Fibroblast of upper back skin (primary cell): ENCODE results near the gene TDP1.
"Not testable (repeated sequence)": the region's sequence is repeated elsewhere in the genome, so short reads cannot be mapped to it uniquely, and the experiment has no call there.

Experiments
- DNase-seq: peaks from one replicate; pipeline ENCODE4 v3.0.0-alpha.2; 2013

Gene TDP1

GRCh38 chr14:89992273-89992672, 36.5 kb downstream of the TDP1 start:
- DNase-seq, result no peak

- no peak for DNase-seq
Measured at GRCh38 chr14:89996963-89997362, 41.2 kb downstream of the TDP1 start.

DNA sequence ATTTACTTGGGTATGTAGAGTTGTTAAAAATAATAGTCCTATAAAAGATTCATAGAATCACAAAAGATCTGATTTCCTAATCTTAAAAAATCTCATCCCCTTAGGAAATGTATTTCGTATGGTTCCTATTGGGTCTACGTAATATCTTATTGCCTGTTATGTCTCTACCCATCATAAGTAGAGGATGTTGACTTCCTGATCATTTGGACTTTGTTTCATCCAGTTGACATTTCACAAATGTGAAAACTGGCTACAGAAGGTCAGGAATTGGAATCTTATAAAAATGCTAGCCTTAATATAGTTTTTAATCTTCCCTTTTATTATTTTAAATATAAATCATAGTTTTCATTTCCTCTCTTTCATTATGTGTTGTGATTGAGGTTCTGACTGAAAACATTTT, 45.2 kb downstream of the TDP1 start:
- no peak for DNase-seq

GRCh38 chr14:90003526-90004307, 48.0 kb downstream of the TDP1 start:
- no peak for DNase-seq

GRCh38 chr14:90005441-90005840, 49.7 kb downstream of the TDP1 start:
- no peak for DNase-seq

DNA sequence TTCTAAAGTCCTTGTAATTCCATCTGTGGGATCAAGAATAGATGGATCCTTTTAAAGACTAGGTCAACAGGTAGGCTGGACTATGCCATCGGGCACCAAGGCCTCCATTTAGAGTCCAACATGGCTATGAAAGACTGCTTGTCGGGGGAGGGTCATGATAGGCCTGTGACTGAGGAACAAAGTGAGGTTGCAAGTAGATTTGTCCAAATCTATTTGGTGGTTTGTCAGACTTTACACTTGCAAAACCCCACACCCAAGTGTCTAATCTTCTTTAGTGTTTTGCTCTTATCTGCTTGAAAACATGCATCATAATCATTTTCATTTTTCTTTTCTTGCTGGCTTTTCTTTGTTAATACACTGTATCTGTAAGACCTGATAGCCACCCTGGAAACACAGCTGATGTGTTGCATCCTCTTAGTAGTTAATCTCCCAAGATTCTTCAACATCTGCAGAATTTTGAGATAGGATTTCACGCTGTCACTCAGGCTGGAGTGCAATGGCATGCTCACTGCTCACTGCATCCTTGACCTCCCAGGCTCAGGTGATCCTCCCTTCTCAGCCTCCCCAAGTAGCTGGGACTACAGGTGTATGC, 50.3 kb downstream of the TDP1 start:
- DNase-seq, result no peak

GRCh38 chr14:90017371-90017770, 61.6 kb downstream of the TDP1 start:
- peak; percentile 8 for DNase-seq

DNA sequence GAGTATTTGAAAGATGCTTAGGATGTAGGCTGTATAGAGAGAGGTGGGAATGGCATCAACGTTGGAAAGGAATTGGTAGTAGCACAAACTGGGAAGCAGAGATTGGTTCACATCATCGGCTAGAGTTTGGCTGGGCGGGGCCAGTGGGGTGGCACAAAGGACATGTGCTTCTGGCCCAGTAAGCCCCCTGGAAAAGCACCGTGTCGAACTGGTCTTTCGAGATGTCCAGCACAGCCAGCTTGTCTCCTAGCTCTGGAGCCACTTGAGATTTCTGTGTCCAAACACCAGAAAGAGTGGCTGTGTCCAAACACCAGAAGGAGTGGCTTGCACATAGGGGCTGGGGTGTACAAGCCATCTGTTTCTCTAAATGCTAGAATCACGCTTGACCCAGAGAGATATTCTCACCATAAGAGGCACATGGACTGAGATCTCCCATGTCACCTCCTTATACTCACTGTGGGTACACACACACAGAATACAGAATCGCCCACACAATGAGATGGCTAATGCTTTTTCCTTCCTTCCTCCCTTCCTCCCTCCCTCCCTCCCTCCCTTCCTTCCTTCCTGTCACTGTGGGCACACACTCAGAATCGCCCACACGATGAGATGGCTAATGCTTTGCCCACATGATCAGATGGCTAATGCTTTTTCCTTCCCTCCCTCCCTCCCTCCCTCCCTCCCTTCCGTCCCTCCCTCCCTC, 64.2 kb downstream of the TDP1 start:
- DNase-seq, result no peak

- no peak for DNase-seq
Measured at GRCh38 chr14:90023176-90023896, 67.6 kb downstream of the TDP1 start.

GRCh38 chr14:90024910-90025309, 69.2 kb downstream of the TDP1 start:
- no peak for DNase-seq

- DNase-seq, result not testable (repeated sequence)
Measured at GRCh38 chr14:90026608-90027007, 70.9 kb downstream of the TDP1 start.

GRCh38 chr14:90027842-90028241, 72.1 kb downstream of the TDP1 start:
- DNase-seq, result no peak

DNA sequence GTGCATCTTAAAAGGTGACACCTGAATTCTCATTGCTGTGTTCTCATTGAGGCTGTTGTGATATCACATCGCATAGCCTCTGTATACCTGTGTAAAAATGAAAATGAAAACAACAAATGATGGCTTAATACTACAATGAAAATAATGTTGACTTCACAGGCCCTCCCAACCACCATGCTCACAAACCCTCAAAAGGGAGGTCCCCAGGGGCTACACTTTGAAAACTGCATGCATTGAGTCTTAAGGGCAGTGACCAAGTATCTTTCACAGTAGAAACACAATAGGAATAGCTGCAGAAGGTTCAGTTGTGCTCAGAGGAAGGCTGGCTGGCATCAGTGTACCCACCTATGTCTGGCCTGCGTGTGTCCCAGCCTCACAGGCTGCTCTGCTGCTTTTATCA, 78.4 kb downstream of the TDP1 start:
- no peak for DNase-seq

DNA sequence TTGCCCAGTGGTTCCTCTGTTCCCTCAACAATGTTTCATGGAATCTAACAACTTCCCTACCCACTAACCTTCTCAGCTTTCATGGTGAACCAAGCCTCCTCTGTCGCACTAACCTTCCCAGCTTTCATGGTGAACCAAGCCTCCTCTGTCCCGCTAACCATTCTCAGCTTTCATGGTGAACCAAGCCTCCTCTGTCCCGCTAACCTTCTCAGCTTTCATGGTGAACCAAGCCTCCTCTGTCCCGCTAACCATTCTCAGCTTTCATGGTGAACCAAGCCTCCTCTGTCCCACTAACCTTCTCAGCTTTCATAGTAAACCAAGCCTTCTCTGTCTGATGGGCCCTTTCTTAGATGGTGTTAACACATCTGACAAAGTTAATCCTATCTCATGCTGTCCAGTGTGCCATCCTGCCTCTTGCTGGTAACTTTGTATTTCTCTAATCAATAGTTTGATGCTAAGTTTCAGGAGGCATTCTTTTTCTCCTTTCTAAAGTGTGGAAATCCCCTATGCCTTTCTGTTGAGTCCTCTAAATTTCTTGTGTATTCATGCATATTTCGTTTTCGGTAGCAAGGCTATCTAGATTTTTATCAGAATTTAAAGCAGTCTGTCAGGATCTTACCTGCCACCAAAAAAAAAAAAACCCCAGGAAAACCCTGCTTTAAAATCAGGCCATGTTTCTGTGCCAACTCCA, 79.3 kb downstream of the TDP1 start:
- DNase-seq, result no peak

- DNase-seq, result peak; percentile 19
Measured at GRCh38 chr14:90039253-90040010, 83.7 kb downstream of the TDP1 start.

- DNase-seq, result peak; percentile 7
Measured at GRCh38 chr14:90040411-90040810, 84.7 kb downstream of the TDP1 start.

- DNase-seq, result no peak
Measured at GRCh38 chr14:90042496-90043252, 86.9 kb downstream of the TDP1 start.

DNA sequence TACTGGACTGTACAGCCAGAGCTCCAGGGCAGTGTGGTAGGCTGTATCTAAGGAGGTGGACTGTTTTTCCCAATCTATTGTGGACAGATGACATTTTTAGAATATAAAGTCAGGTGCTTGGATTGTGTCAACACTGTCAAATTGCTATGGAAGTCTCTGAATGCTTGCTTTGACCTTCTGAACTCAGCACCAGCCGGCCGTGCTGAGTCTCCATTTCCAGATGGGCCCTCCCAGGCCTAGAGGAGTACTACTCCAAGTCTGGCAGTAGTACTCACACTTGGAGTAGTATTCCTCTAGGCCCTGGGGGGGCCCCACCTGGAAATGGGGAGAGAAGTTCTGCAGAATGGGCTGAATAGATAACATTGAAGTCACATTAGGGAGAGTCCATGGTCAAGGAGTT, 89.9 kb downstream of the TDP1 start:
- no peak for DNase-seq

DNA sequence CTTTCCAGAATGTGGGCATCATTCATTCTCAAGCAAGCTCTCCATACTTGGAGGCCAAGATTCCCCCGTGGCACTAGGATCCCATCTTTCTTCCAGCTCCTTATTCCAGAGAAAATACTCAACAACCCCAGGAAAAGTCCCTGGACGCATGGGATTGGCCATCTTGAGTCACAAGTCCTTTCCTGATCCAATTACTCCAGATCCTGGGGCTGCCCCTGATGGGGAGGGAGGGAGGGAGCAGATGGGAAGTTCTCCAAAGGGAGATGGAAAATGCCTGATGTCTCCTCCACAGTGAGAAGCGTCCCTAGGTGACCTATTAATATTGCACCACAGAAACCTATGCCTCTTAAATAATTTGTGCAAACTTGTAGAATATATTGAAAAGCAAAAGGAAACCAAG, 93.7 kb downstream of the TDP1 start:
- no peak for DNase-seq

DNA sequence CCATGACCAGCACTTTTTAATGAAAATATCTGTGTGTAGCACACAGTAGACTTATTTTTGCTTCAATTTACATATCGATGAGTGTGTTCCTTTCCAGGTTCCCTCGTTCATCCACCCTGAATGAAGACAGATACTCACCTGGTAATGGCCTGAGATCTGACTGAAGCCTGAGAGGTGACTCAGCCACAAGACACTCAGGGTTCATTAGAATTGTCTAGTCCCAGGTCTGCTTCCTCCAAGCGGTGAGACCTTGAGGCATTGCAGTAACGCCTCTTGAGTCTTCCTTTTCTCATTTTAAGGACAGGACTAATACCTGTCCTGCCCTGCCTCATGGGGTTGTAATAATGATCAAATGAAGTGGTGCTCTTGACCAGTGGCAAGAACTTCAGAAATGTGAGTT, 94.5 kb downstream of the TDP1 start:
- DNase-seq, result no peak

DNA sequence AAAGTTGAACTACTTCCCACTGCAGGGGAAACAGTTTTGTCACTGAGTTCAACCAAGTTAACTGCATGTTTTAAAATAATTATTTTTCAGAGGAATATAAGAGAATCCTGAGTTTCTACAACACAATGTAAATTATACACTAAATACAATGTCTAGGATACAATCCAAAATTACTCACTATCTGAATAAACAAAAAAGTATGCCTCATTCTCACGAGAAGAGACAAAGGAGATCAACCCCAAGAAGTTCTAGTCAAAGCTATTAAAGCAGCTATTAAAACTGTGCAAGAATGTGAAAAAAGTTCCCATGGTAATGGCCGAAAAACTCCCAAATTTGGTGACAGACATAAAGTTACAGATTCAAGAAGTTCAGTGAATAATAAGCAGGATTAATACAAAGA, 97.3 kb downstream of the TDP1 start:
- DNase-seq, result no peak
